Cerebellar nuclear complex (tissue), 1 donor: ENCODE data around the gene LAMA1.

ENCODE experiments used
- DNase-seq, 2 experiments: peaks; one replicate each; lab custom pipeline; 2025; lab: John Stamatoyannopoulos, UW

LAMA1 gene

DNA sequence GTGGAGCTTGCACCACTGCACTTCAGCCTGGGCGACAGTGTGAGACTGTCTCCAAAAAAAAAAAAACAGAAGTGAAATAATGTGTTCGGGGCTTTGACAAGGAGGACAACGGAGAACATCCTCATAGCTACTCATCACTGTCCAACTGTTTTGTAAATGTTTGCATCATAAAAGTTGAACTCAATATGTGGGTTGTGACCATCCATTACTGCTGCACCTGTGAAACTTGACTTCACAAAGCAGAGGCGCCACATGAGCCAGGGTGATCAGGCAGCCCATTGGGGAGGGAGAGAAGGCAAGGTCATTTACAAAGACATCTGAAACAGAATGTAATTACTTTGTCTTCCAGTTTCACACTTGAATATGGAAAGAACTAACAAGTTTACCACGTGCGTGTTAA is 61.6 kb downstream of the LAMA1 start:
- no peak for DNase-seq

DNA sequence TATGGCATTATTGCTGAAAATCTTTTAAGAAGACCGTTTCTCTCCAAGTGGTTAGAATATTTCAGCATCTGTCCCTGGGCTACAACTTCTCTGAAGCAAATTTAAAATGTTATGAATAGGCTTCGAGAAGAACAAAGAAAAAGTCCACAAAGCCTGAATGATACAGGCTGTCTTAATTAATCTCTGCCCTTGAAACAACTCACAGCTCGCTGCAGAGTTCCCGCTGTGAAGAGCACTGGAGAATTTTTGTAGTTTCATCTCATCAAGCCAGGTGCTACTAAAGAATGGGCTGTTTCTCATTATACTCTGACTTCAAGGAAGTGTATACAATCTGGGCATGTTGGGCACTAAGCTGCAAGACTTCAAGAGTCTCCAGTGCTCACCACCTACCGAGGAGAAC is 67.6 kb downstream of the LAMA1 start:
- DNase-seq: no peak

DNA sequence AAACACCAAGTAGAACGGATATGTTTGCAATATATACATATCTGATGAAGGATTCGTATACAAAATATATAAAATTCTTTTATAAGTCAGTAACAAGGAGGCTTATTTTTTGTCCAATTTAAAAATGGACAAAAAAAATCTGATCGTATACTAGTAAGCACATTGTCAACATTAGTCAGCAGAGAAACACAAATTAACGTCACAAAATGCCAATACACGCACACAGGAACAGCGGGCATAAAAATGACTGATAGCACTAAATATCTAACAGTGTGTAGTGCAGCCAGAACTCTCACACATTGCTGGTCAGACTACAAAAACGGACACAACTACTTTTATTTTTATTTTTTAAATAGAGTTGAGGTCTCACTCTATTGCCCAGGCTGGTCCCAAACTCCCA is 69.5 kb downstream of the LAMA1 start:
- DNase-seq: no peak

DNA sequence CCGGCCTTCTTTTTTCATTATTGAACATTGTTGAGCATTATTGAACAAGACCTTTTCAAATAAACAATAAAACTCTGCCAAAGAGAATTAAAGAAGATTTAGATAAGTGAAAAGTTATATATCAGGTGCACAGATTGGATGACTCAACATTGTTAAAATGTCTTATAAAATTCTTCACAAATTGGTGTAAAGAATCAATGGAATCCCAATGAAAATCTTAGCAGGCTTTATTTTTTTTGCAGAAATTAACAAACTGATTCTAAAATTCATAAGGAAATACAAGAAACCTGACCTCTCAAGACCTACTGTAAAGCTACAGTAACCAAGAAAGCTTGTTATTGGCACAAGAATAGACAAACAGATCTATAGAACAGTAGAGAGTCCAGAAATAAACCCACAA is 70.3 kb downstream of the LAMA1 start:
- no peak for DNase-seq

- no peak for DNase-seq
These were observed 79.2 kb downstream of the LAMA1 start for GRCh38 chr18:7038330-7038851.

GRCh38 chr18:7037470-7037869 is 80.1 kb downstream of the LAMA1 start:
- DNase-seq: no peak

GRCh38 chr18:7035807-7036206 is 81.8 kb downstream of the LAMA1 start:
- no peak for DNase-seq

DNA sequence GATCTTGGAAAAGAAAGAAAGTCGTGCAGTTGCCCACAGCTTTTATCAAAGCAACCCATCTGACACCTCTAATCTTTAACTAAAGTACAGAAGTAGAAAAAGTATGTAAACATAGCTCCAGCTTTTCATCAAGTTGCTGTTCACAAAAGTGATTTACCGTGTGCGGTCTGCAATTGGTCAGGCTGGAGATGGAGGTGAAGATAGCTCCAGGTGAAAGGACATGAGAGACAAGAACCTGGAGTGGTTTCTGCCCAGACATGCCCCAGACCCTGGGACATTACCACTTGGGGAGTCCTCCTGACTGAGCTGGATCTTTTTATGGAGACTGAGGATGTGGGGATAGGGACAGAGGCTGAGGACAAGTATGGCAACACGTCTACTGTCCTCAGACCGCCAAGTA is 82.7 kb downstream of the LAMA1 start:
- no peak for DNase-seq

DNA sequence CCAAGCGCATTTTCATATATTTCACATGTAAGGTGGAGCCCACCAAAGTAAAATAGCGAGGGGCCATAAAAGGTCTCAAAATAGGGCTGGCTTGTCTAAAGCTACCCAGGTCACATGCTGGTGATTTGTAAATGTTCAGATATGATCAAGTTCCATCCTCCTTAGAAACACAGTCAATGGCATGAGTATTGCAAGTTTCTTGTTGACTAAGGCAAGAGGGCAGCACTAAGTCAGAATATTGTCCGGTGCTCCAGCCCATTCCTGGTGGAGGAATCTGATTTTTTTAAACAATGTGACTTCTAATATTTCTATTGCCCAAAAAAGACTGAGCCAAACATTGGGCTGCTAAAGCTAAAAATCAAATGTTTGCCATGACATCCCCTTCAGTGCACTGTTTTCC is 85.1 kb downstream of the LAMA1 start:
- DNase-seq: no peak

GRCh38 chr18:7028625-7029024 is 89.0 kb downstream of the LAMA1 start:
- DNase-seq: no peak

DNA sequence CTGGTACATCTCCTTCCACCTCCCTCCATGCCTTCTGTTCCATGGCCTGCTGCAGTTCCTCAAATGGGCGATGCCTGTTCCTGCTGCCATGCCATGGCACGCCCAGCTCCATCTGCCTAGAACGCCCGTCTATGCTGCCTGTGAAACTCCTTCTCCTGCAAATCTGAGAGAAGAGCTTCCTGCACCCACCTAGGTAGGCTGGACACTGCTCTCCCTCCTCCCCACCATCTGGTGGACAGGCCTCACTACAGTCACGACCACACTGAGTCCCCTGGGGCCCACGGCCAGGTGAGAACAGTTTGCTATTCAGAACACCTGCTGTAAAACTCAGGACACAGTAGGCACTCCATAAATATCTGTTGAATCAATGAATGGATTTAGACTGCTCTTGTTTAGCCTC is 92.4 kb downstream of the LAMA1 start:
- DNase-seq: no peak

DNA sequence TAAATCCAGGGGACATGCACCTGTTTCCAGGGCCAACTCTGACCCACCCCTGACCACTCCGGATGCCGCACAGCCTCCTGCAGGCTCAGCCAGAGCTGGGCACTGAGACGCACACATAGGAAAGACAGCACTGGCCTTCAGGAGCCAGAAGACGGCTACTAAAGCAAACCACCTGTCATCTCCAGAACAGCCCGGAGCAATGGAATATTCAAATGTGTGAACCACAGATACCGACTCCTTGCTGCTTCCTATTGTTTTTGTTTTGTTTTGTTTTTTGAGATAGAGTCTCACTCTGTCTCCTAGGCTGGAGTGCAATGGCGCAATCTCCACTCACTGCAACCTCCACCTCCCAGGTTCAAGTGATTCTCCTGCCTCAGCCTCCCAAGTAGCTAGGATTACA is 94.0 kb downstream of the LAMA1 start:
- no peak for DNase-seq

- DNase-seq: no peak
These were observed 94.5 kb downstream of the LAMA1 start for GRCh38 chr18:7023063-7023580.

DNA sequence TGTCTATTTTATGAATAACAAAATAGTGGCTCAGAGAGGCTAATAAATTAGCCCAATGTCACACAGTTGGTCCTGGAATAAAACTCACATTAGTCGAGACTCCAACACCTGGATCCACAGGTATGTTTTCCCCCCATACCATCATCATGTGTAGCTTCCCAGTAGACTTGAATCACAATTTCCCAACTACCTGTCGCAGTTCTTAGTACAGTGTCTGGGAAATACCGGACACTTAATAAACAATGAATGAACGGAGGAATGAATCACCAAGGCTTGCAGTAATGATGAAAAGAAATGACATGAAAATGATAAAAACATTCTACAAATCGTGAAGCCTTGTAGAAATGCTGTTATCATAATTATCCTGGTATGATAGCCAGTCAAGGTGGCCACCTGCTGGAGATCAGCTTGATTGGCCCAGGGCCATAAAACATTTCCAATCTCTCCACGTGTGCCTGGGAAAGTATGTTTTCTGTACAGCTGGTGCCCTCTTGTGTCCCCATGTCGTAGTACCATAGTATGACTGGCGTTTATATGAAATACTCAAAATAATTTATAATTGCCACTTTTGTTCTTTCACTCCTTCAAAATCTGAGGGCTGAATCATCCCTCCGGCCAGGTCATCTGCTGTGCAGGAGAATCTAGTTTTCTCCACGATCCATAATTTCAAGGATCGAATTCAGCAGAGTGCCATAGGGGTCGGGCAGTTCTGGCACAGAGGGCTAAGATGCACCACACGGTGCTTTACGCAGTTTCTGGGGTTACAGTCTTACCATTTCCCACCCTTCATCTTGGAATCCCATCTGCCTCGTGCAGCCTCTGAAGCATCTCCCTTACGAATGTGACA is 95.4 kb downstream of the LAMA1 start:
- DNase-seq: peak in 1 of 2 experiments; percentile 20

DNA sequence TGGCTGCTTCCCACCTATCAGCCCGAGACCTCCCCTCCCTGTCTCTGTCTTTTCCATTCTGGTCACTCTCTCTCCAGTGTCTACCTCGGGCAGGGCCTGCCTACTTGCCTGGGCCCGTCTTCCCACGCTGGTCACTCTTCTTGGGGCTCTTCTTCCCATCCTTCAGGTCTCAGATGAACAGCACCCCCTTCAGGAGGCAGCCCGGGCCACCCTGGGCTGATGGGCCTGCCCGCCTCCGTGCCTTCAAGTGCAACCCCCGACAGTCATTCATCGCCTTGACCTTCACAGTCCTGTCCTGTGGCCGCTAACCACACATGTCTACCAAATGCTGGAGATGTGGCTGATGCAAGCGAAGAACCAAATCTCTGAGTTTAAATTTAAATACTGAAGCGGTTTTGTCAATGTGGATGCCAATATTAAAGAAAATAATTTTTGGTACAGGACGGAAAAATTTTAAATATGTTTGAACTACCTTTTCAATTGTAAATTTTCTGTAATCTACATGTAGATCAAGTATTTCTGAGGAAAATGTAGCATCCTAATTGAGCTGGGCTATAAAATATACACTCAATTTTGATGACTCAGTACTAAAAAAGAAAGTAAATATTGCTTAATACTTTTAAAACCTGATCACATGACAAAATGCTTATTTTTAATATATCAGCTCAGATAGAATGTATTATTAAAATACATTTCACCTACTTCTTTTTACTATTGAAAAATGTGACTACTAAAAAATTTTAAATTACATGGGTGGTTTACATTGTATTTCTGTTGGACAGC is 96.4 kb downstream of the LAMA1 start:
- DNase-seq: no peak

DNA sequence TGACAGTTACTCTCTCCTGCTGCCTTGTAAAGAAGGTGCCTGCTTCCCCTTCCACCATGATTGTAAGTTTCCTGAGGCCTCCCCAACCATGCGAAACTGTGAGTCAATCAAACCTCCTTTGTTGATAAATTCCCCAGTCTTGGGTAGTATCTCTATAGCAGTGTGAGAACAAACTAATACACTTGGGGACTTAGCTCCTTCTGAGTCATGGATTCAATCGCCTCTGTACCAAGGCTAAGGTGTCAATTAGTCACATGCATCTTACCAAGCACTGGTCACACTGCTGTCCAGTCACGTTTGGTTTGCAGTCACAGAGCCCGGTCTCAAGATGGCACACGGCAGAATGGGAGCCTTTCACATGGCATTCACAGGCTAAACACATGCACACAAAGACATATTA is 100.6 kb downstream of the LAMA1 start:
- DNase-seq: no peak

GRCh38 chr18:7011142-7011541 is 106.5 kb downstream of the LAMA1 start:
- DNase-seq: no peak

DNA sequence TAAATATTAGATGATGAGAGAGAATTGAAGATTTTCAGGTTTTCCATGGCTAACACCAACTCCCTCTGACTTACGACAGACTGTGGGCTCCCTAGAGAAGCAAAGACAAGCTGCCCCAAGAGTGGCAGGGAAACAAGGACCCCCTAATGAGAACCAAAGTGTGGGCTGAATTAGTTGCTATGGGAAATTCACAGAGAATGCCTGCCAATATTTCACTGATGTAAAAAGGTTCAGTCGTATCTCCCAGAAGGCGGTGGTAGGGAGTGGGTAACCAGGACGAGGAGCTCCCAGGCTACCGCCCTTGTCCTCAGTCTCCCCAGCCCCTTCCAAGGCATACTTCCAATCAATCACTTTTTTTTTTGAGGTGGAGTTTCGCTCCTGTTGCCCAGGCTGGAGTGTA is 113.6 kb downstream of the LAMA1 start:
- DNase-seq: no peak

DNA sequence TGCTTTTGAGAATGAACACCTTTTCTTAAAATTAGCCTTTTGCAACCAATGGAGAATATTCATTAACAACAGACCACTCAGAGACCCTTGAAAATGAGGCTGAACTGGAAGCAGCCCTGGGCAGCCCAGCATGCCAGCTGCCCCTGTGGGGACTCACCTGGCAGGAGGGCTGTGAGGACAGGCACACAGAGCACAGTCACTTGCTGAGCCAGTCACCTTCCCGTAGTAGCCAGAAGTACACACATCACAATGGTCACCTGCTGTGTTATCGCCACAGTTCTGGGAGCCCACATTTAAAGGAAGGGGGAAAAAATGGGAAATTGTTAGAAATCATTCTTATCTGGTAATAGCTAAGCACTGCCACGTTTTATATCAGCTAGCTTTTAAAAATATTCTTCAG is 115.5 kb downstream of the LAMA1 start:
- DNase-seq: no peak

- peak in 1 of 2 experiments; percentile 22 for DNase-seq
These were observed 117.0 kb downstream of the LAMA1 start for GRCh38 chr18:7000484-7001096.

- DNase-seq: no peak
These were observed 119.8 kb downstream of the LAMA1 start for GRCh38 chr18:6997808-6998207.

GRCh38 chr18:6994771-6995430 is 122.7 kb downstream of the LAMA1 start:
- no peak for DNase-seq
